Activated naive CD4-positive, alpha-beta T cell treated with anti-CD3 and anti-CD28 coated beads, Interleukin-2, amount 10 ng/mL, durations not matched to agents 7 days and 5 days (primary cell): Measurements from ENCODE around the gene AGMO.

Experiments used
- CTCF ChIA-PET: fragments of 350-600 bp; sonication (Branson Sonifier 250); formaldehyde crosslinking; loops from one replicate; lab custom pipeline; 2021; ENCODE audit warnings: antibody characterized with exemption; lab: Charles Lee
- DNase-seq: peaks from one replicate; pipeline ENCODE4 v3.0.0-alpha.2; 2020
- H3K27ac Mint-ChIP-seq: one replicate; pipeline ENCODE4 v1.8.0; 2021; ENCODE audit warnings: mild to moderate bottlenecking, moderate library complexity, mixed read lengths
- H3K27me3 Mint-ChIP-seq: one replicate; pipeline ENCODE4 v1.8.0; 2021; ENCODE audit warnings: mild to moderate bottlenecking, mixed read lengths
- H3K36me3 Mint-ChIP-seq: one replicate; pipeline ENCODE4 v1.8.0; 2021; ENCODE audit warnings: mixed read lengths
- H3K4me1 Mint-ChIP-seq: one replicate; pipeline ENCODE4 v1.8.0; 2021; ENCODE audit warnings: mixed read lengths
- H3K4me3 Mint-ChIP-seq: one replicate; pipeline ENCODE4 v1.8.0; 2021; ENCODE audit warnings: mild to moderate bottlenecking, moderate library complexity, mixed read lengths
- H3K9me3 Mint-ChIP-seq: one replicate; pipeline ENCODE4 v1.8.0; 2021; ENCODE audit warnings: mixed read lengths

Gene AGMO

DNA sequence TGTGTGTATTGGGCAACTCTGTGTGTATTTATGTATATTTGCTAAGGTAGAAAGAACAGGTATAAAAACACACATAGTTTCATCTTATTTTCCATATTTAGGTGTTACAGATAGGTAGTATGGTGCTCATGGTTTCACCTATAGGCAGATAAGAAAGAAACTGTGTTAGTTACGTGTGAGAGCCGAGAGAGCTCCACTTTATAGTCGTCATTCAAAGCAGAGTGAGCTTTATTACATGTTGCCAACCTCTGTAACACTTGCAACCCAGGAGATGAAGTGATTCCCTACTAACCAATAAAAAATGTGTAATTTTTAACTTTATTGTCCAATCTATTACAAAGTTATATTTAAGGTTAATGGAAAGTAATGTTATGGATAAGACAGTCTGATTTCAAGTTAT lies 121.3 kb downstream of the AGMO start:
- no peak for DNase-seq
- Mint-ChIP-seq H3K27me3 (no peaks in the 10 kb centered on the region), H3K4me3 (no peak overlapping the region), H3K4me1 (no peaks in the 10 kb centered on the region), H3K36me3 (no peaks in the 10 kb centered on the region), H3K9me3 (peaks cover 12% of the 10 kb centered on the region), H3K27ac (no peak overlapping the region)
- CTCF ChIA-PET = no interaction called here

DNA sequence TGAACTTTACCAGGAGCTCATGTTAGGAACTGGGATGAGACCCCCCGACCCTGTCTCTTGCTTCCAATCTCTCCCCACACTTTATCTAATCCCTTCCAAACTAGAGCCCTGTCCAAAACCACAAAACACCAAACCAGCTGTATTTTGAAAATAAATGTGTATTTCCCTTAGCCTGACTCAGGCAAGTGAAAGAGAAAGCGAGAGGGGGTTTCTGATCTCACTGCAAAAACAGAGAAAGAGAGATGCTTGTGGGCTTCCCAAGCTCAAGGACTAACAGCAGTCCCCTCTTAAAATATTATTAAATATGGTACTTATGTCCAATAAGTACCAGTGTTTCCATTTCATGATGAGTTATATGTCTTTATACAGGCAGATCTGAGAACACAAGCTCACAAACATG lies 122.0 kb downstream of the AGMO start:
- Mint-ChIP-seq H3K9me3 (peaks cover 12% of the 10 kb centered on the region), H3K4me3 (no peak overlapping the region), H3K4me1 (no peaks in the 10 kb centered on the region), H3K27ac (no peak overlapping the region), H3K36me3 (no peaks in the 10 kb centered on the region), H3K27me3 (no peaks in the 10 kb centered on the region)
- CTCF ChIA-PET = no interaction called here
- no peak for DNase-seq

DNA sequence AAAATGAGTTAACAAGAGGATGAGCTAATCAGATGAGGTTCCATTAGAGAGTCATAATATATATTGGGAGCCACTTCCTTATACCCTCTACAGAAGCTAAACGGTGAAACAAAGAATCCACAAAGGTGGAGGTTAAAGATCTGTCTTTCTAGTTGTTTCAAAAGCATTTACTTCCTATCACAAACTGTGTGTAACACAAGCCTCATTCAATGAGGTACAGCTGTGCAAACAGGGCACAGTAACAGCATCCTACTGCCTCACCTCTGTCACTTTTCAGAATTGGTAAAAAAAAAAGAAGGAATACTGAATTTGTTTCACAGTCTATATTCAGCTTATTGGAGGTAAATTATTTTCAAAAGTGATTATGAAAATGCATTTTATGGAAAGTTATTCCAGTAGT lies 128.7 kb downstream of the AGMO start:
- Mint-ChIP-seq H3K27ac (no peak overlapping the region), H3K9me3 (peaks cover 5% of the 10 kb centered on the region), H3K4me3 (no peak overlapping the region), H3K27me3 (no peaks in the 10 kb centered on the region), H3K36me3 (no peaks in the 10 kb centered on the region), H3K4me1 (no peaks in the 10 kb centered on the region)
- CTCF ChIA-PET = no interaction called here
- DNase-seq = no peak

GRCh38 chr7:15430911-15431310 lies 130.9 kb downstream of the AGMO start:
- Mint-ChIP-seq H3K27ac (no peak overlapping the region), H3K4me3 (no peak overlapping the region), H3K4me1 (no peaks in the 10 kb centered on the region), H3K36me3 (no peaks in the 10 kb centered on the region), H3K27me3 (no peaks in the 10 kb centered on the region), H3K9me3 (peaks cover 2% of the 10 kb centered on the region)
- no peak for DNase-seq
- CTCF ChIA-PET = no interaction called here

DNA sequence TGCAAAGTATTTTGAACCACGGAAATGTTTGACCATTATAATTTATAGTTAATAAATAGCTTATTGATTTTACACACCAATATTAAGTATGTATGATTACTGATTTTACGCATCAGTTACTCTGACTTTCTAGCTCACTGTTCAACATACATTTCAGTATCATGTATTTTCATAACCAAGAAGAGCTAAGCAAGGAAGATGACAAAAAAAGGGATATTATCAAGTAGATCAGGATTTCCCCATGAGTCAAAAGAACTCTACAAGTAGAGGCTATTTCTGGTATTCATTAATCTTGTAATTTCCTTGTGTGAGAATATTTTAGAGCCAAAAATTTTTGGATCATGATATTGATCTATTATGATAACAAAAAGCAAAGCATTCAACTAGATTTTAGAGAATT lies 131.6 kb downstream of the AGMO start:
- no peaks in the 10 kb centered on the region for H3K4me1 Mint-ChIP-seq
- DNase-seq = no peak
- H3K36me3 Mint-ChIP-seq = no peaks in the 10 kb centered on the region
- H3K27me3 Mint-ChIP-seq = no peaks in the 10 kb centered on the region
- H3K27ac Mint-ChIP-seq = no peak overlapping the region
- no peaks in the 10 kb centered on the region for H3K9me3 Mint-ChIP-seq
- no peak overlapping the region for H3K4me3 Mint-ChIP-seq
- CTCF ChIA-PET = no interaction called here

GRCh38 chr7:15424468-15424867 lies 137.3 kb downstream of the AGMO start:
- H3K27ac Mint-ChIP-seq = no peak overlapping the region
- no peak for DNase-seq
- no peaks in the 10 kb centered on the region for H3K36me3 Mint-ChIP-seq
- H3K27me3 Mint-ChIP-seq = no peaks in the 10 kb centered on the region
- H3K9me3 Mint-ChIP-seq = peaks cover 19% of the 10 kb centered on the region
- no peak overlapping the region for H3K4me3 Mint-ChIP-seq
- no peaks in the 10 kb centered on the region for H3K4me1 Mint-ChIP-seq
- CTCF ChIA-PET = no interaction called here

DNA sequence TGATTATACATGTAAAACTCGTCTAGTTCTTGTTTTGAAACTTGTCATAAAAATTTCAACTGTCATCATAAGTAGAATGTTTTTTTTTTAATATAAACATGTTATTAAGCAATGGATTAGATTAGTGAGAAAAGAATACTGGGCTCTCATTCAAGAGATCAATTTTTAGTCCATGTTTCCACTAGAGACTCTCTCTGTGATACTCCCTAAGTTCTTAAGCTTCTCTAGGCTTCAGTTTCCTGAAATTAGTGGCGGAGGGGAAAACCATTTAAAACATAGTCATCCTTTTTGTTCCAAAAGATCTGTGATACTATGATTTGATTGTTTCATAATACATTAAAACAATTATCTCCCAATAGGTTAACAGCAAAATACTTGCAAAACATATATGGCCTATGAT lies 142.2 kb downstream of the AGMO start:
- Mint-ChIP-seq H3K36me3 (no peaks in the 10 kb centered on the region), H3K27ac (no peak overlapping the region), H3K9me3 (peaks cover 23% of the 10 kb centered on the region), H3K27me3 (no peaks in the 10 kb centered on the region), H3K4me3 (no peak overlapping the region), H3K4me1 (no peaks in the 10 kb centered on the region)
- CTCF ChIA-PET = no interaction called here
- DNase-seq = no peak

DNA sequence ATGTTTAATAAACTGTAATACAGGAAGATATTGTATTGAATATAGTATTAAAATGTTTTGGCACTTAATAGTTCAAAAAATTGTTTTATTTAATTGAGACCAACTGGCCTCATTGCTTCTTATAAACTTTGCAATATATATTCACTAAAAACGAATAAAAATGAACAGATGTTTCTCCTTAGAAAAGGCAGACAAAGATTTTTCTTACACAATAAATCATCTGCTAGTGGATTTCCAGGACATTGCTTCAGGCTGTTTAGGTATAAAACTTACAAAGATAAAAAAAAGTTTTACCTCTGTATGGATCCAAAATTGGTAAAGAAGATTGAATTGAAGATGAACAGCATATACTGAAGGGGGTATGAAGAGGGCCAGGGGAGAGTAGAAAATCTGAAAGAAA lies 143.6 kb downstream of the AGMO start:
- no peaks in the 10 kb centered on the region for H3K27me3 Mint-ChIP-seq
- peaks cover 23% of the 10 kb centered on the region for H3K9me3 Mint-ChIP-seq
- H3K4me3 Mint-ChIP-seq = no peak overlapping the region
- no peak for DNase-seq
- CTCF ChIA-PET = no interaction called here
- H3K27ac Mint-ChIP-seq = no peak overlapping the region
- H3K4me1 Mint-ChIP-seq = no peaks in the 10 kb centered on the region
- no peaks in the 10 kb centered on the region for H3K36me3 Mint-ChIP-seq

- no peaks in the 10 kb centered on the region for H3K27me3 Mint-ChIP-seq
- no peak overlapping the region for H3K4me3 Mint-ChIP-seq
- H3K4me1 Mint-ChIP-seq = no peaks in the 10 kb centered on the region
- H3K27ac Mint-ChIP-seq = no peak overlapping the region
- peaks cover 21% of the 10 kb centered on the region for H3K9me3 Mint-ChIP-seq
- no peaks in the 10 kb centered on the region for H3K36me3 Mint-ChIP-seq
- DNase-seq = no peak
- CTCF ChIA-PET = no interaction called here
Measured at GRCh38 chr7:15417341-15417988, 144.3 kb downstream of the AGMO start.

- Mint-ChIP-seq H3K4me1 (no peaks in the 10 kb centered on the region), H3K27ac (no peak overlapping the region), H3K36me3 (no peaks in the 10 kb centered on the region), H3K4me3 (no peak overlapping the region), H3K27me3 (no peaks in the 10 kb centered on the region), H3K9me3 (peaks cover 10% of the 10 kb centered on the region)
- CTCF ChIA-PET = no interaction called here
- no peak for DNase-seq
Measured at GRCh38 chr7:15411019-15411418, 150.8 kb downstream of the AGMO start.

DNA sequence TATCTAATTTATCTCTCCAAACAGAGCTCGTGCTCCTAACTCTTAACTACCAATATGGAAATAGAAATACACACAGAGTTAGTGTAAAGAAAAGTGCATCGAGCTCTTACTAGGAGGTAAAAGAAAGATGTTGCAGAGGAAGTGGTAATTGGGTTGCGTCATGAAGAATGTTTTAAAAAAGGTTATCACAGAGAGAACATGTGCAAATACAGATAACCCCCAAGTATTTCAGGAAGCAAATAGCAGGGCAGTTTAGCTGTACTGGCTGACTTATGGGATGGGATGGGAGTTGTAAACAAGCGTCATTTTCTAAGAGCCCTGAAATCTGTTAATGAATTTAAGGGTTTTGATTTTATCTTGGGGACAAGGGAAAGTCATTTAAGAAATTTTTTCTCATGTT lies 153.9 kb downstream of the AGMO start:
- Mint-ChIP-seq H3K9me3 (peaks cover 5% of the 10 kb centered on the region), H3K27me3 (no peaks in the 10 kb centered on the region), H3K27ac (no peak overlapping the region), H3K4me1 (no peaks in the 10 kb centered on the region), H3K36me3 (no peaks in the 10 kb centered on the region), H3K4me3 (no peak overlapping the region)
- no peak for DNase-seq
- CTCF ChIA-PET = no interaction called here

DNA sequence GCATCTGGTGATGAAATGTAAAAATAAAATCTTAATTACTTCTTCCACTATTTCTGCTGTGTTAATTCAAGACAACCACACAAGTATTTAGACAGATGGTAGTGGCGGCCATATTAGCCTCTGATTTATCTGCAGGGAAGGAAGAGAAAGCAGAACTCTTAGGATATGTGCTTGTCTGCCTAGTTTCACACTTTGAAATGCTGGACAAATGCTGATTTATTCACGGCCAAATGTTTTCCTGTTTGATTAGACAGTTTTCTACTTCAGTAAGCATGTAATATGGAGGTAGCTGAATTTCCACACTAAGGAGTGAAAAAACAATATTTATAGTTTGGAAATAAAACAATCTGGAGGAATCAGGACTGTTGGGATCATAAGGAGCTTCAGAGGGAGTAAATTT lies 158.1 kb downstream of the AGMO start:
- H3K9me3 Mint-ChIP-seq = peaks cover 3% of the 10 kb centered on the region
- H3K27ac Mint-ChIP-seq = no peak overlapping the region

GRCh38 chr7:15403315-15403714 lies 158.5 kb downstream of the AGMO start:
- H3K9me3 Mint-ChIP-seq = peaks cover 3% of the 10 kb centered on the region
- no peaks in the 10 kb centered on the region for H3K27me3 Mint-ChIP-seq
- H3K27ac Mint-ChIP-seq = no peak overlapping the region
- H3K36me3 Mint-ChIP-seq = no peaks in the 10 kb centered on the region
- CTCF ChIA-PET = no interaction called here
- no peak for DNase-seq
- no peak overlapping the region for H3K4me3 Mint-ChIP-seq
- no peaks in the 10 kb centered on the region for H3K4me1 Mint-ChIP-seq

More for the DNA sequence above, 158.1 kb downstream of the AGMO start:
- H3K36me3 Mint-ChIP-seq = no peaks in the 10 kb centered on the region
- CTCF ChIA-PET = no interaction called here
- no peak for DNase-seq
- H3K4me1 Mint-ChIP-seq = no peaks in the 10 kb centered on the region
- no peaks in the 10 kb centered on the region for H3K27me3 Mint-ChIP-seq
- H3K4me3 Mint-ChIP-seq = no peak overlapping the region

DNA sequence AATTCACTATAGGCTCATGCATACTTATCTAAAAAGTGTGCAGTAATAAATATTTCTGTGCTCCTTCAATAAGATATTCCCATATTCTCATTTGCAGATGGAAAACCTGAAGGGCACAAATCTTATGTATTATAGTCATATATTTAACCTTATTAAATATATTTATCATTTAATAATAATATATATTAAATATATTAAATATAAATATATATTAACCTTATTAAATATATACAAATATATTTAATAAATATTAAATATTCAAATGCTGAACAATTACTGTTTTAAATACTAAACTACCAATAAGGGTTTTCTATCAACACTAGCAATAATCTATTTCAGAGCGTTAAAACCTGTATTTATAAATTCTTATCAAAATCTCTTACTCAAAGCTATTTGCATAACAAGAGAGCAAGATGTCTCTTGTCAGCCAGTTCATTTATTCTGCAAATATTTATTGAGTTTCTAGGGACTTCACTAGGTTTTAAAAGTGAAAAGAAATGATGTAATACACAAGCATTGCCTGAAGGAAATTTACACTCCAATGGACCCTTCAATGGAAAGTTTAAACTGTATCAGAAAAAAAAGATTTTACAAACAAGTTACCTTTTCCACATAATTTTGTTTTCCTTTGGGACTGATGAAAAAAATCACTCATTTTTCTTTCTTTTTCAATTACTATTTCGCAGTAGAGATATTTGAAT lies 159.2 kb downstream of the AGMO start:
- Mint-ChIP-seq H3K36me3 (no peaks in the 10 kb centered on the region), H3K9me3 (peaks cover 7% of the 10 kb centered on the region), H3K4me1 (no peaks in the 10 kb centered on the region), H3K27me3 (no peaks in the 10 kb centered on the region), H3K4me3 (no peak overlapping the region), H3K27ac (no peak overlapping the region)
- CTCF ChIA-PET = no interaction called here
- no peak for DNase-seq

DNA sequence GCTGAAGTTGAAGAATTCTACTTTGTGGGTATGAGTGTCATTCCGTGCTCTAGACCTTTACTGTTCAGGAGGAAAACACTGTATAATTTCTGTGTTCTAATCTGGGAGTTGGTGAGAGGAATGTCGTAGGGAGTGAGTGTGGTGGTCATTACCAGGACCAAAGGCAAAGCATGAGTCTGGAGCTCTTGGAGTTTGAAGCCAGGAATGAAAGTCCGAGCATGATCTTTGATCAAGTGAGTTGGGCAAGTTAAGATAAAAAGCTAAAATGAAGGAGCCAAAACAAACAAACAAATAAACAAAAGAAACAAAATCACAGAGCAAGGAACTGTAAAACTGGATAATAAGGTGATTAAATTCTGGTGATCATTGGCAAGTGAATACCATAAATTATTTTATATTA lies 161.4 kb downstream of the AGMO start:
- CTCF ChIA-PET = no interaction called here
- no peak for DNase-seq
- H3K9me3 Mint-ChIP-seq = peaks cover 21% of the 10 kb centered on the region
- H3K4me3 Mint-ChIP-seq = no peak overlapping the region
- H3K36me3 Mint-ChIP-seq = no peaks in the 10 kb centered on the region
- no peak overlapping the region for H3K27ac Mint-ChIP-seq
- no peaks in the 10 kb centered on the region for H3K4me1 Mint-ChIP-seq
- H3K27me3 Mint-ChIP-seq = no peaks in the 10 kb centered on the region
